Measurements from ENCODE around the gene C9orf85. TPM values are rescaled to one million over a fixed set of nuclear protein-coding genes. Genes with fewer than 3 reads are reported as not detected.

The C9orf85 gene
- total RNA-seq, 1 experiment from 2014 or later: 20.2 TPM

- H3K27me3 Mint-ChIP-seq (ENCODE audit: low read depth): no peaks in the 10 kb centered on the region
- peaks cover 21% of the 10 kb centered on the region for H3K36me3 Mint-ChIP-seq
- peaks cover 12% of the 10 kb centered on the region for H3K9me3 Mint-ChIP-seq
- ChIA-PET CTCF (no interaction called here), POLR2A (no interaction called here)
- DNase-seq (ENCODE audit: low spot score) (no peak), ATAC-seq (no peak)
- no peak overlapping the region for H3K4me3 Mint-ChIP-seq
- no peak for TF ChIP-seq SMAD3 (CRISPR knock-in tag; IDR thresholded peaks at IDR 0.05; ENCODE audit: borderline replicate concordance)
- no peak for TF ChIP-seq ESRRA (CRISPR knock-in tag; IDR thresholded peaks at IDR 0.05; ENCODE audit: borderline replicate concordance)
- TF ChIP-seq ZNF281 (CRISPR knock-in tag; IDR thresholded peaks at IDR 0.05): no peak
- no peak for TF ChIP-seq AR (CRISPR knock-in tag; IDR thresholded peaks at IDR 0.05)
- no peak overlapping the region for H3K27ac Mint-ChIP-seq
- peaks cover 37% of the 10 kb centered on the region for H3K4me1 Mint-ChIP-seq
Measured at GRCh38 chr9:71875345-71875744, 36.1 kb upstream of the C9orf85 start.

GRCh38 chr9:71876106-71876505, 35.3 kb upstream of the C9orf85 start:
- ChIA-PET CTCF (no interaction called here), POLR2A (no interaction called here)
- H3K4me3 Mint-ChIP-seq: no peak overlapping the region
- no peak for TF ChIP-seq ELF4 (CRISPR knock-in tag; IDR thresholded peaks at IDR 0.05; ENCODE audit: low read depth)
- no peak for TF ChIP-seq FOXK1 (CRISPR knock-in tag; IDR thresholded peaks at IDR 0.05)
- no peak for TF ChIP-seq STAT6 (CRISPR knock-in tag; conservative IDR thresholded peaks at IDR 0.05; ENCODE audit: low read depth)
- TF ChIP-seq JUN (CRISPR knock-in tag; IDR thresholded peaks at IDR 0.05): no peak
- TF ChIP-seq OVOL2 (CRISPR knock-in tag; IDR thresholded peaks at IDR 0.05; ENCODE audit: borderline replicate concordance): no peak
- no peak for TF ChIP-seq ZNF219 (CRISPR knock-in tag; IDR thresholded peaks at IDR 0.05; ENCODE audit: borderline replicate concordance)
- no peak for TF ChIP-seq CBFB (CRISPR knock-in tag; IDR thresholded peaks at IDR 0.05; ENCODE audit: low read depth)
- no peak for TF ChIP-seq CTCF (IDR thresholded peaks at IDR 0.05)
- no peak for TF ChIP-seq E2F1 (CRISPR knock-in tag; IDR thresholded peaks at IDR 0.05)
- TF ChIP-seq TEAD4 (CRISPR knock-in tag; IDR thresholded peaks at IDR 0.05): no peak
- TF ChIP-seq ATF2 (CRISPR knock-in tag; IDR thresholded peaks at IDR 0.05; ENCODE audit: borderline replicate concordance, low read depth): no peak
- no peak for TF ChIP-seq TCF7 (CRISPR knock-in tag; IDR thresholded peaks at IDR 0.05; ENCODE audit: low read depth)
- no peak for TF ChIP-seq E2F5 (CRISPR knock-in tag; IDR thresholded peaks at IDR 0.05)
- H3K9me3 Mint-ChIP-seq: peaks cover 12% of the 10 kb centered on the region
- H3K36me3 Mint-ChIP-seq: peaks cover 16% of the 10 kb centered on the region
- DNase-seq (ENCODE audit: low spot score) (no peak), ATAC-seq (no peak)
- no peak overlapping the region for H3K27ac Mint-ChIP-seq
- H3K4me1 Mint-ChIP-seq: peaks cover 41% of the 10 kb centered on the region
- H3K27me3 Mint-ChIP-seq (ENCODE audit: low read depth): no peaks in the 10 kb centered on the region

All from WTC11 (cell line).